H1 (cell line): ENCODE measurements around the gene SGCD. TPM values are rescaled to one million over a fixed set of nuclear protein-coding genes. Genes with fewer than 3 reads are reported as not detected.

Experiments
- CTCF ChIA-PET: fragments of 300-600 bp; sonication (Branson Sonifier 250); formaldehyde crosslinking; loops from one replicate; lab custom pipeline; 2021; ENCODE audit not compliant: partially characterized antibody; lab: Charles Lee
- POLR2A ChIA-PET: fragments of 300-600 bp; sonication (Branson Sonifier 250); formaldehyde crosslinking; loops from one replicate; lab custom pipeline; 2021; ENCODE audit warnings: inconsistent platforms; ENCODE audit not compliant: partially characterized antibody; lab: Charles Lee
- DNase-seq, 2 experiments: peaks; one replicate each; pipeline versions ENCODE4 v3.0.0 to v3.0.0-alpha.2; 2010 to 2022; ENCODE audit warnings: low spot score in 2 of 2, low read depth in 1 of 2, mixed read lengths in 1 of 2
- FAIRE-seq: peaks from 2 replicates; lab custom pipeline; 2011; peaks lifted over from hg19 to GRCh38; lab: Jason Lieb, UNC
- H2AFZ ChIP-seq: 2 replicates; pipeline ENCODE4 v1.8.1; 2012; ENCODE audit warnings: low read length, inconsistent platforms
- H2AK5ac ChIP-seq: 2 replicates; pipeline ENCODE4 v1.6.1; 2013; ENCODE audit warnings: low read depth, low read length
- H2BK120ac ChIP-seq: replicated peaks from 2 replicates; pipeline ENCODE3; 2013; ENCODE audit warnings: low read depth, low read length, inconsistent platforms
- H2BK12ac ChIP-seq: 2 replicates; pipeline ENCODE4 v1.6.1; 2013; ENCODE audit warnings: low read depth, low read length
- H2BK15ac ChIP-seq: 2 replicates; pipeline ENCODE4 v1.6.1; 2013; ENCODE audit warnings: low read length
- H2BK20ac ChIP-seq: 2 replicates; pipeline ENCODE4 v1.6.1; 2013; ENCODE audit warnings: low read length
- H2BK5ac ChIP-seq: 2 replicates; pipeline ENCODE4 v1.6.1; 2013; ENCODE audit warnings: low read depth, low read length
- H3K14ac ChIP-seq: 2 replicates; pipeline ENCODE4 v1.6.1; 2013; ENCODE audit warnings: inconsistent platforms; ENCODE audit not compliant: insufficient read length
- H3K18ac ChIP-seq: 2 replicates; pipeline ENCODE4 v1.6.1; 2013; ENCODE audit warnings: low read length; ENCODE audit errors: extremely low read depth
- H3K23ac ChIP-seq: 2 replicates; pipeline ENCODE4 v1.6.1; 2013; ENCODE audit warnings: inconsistent platforms; ENCODE audit not compliant: insufficient read length
- H3K23me2 ChIP-seq: 2 replicates; pipeline ENCODE4 v1.6.1; 2013; ENCODE audit warnings: low read depth, low read length
- H3K27ac ChIP-seq: 2 replicates; pipeline ENCODE4 v1.6.1; 2011; ENCODE audit warnings: low read depth, low read length, inconsistent platforms
- H3K27me3 ChIP-seq, 4 experiments: replicated peaks in 1 of 4; 1 replicate in 1 of 4; 2 replicates in 3 of 4; pipeline versions ENCODE4 v1.6.1 to v1.8.1; 2011 to 2013; ENCODE audit warnings: low read length in 3 of 4, mild to moderate bottlenecking in 3 of 4, inconsistent platforms in 2 of 4, mixed read lengths in 2 of 4, moderate library complexity in 1 of 4; ENCODE audit not compliant: control insufficient read depth in 3 of 4, insufficient read depth in 3 of 4; ENCODE audit errors: extremely low read depth in 1 of 4
- H3K36me3 ChIP-seq, 4 experiments: 2 replicates each; pipeline versions ENCODE4 v1.6.1 to v1.8.1; 2011 to 2013; ENCODE audit warnings: mild to moderate bottlenecking in 4 of 4, low read length in 3 of 4, moderate library complexity in 2 of 4, control low read depth in 1 of 4, inconsistent platforms in 1 of 4; ENCODE audit not compliant: insufficient read depth in 4 of 4, control insufficient read depth in 2 of 4
- H3K4ac ChIP-seq: replicated peaks from 2 replicates; pipeline ENCODE3; 2013; ENCODE audit warnings: low read length, low read depth, mixed read lengths, inconsistent platforms; ENCODE audit not compliant: insufficient read length
- H3K4me1 ChIP-seq, 4 experiments: replicated peaks in 1 of 4; 1 replicate in 1 of 4; 2 replicates in 3 of 4; pipeline versions ENCODE4 v1.6.1 to v1.8.1; 2011 to 2013; ENCODE audit warnings: low read length in 3 of 4, inconsistent platforms in 2 of 4, mixed read lengths in 1 of 4; ENCODE audit not compliant: insufficient read depth in 4 of 4, control insufficient read depth in 3 of 4
- H3K4me2 ChIP-seq, 2 experiments: 2 replicates each; pipeline versions ENCODE4 v1.6.1 to v1.8.1; 2011 to 2013; ENCODE audit warnings: low read depth in 2 of 2, low read length in 2 of 2, control low read depth in 1 of 2, inconsistent platforms in 1 of 2, mild to moderate bottlenecking in 1 of 2; ENCODE audit not compliant: insufficient read depth in 1 of 2
- H3K4me3 ChIP-seq, 4 experiments: fragments of 200-600, 300-600 bp in 1 of 4; sonication (generic), shearing (Covaris generic), sonication (Bioruptor Twin) in 1 of 4; 2 replicates each; pipeline versions ENCODE4 v1.5.1 to v1.8.1; 2011 to 2016; ENCODE audit warnings: low read length in 4 of 4, low read depth in 3 of 4, control low read depth in 2 of 4, inconsistent platforms in 2 of 4, mild to moderate bottlenecking in 2 of 4, mixed read lengths in 1 of 4, moderate library complexity in 1 of 4; ENCODE audit not compliant: insufficient read depth in 2 of 4; ENCODE audit errors: extremely low read depth in 1 of 4
- H3K56ac ChIP-seq: replicated peaks from 2 replicates; pipeline ENCODE3; 2013; ENCODE audit warnings: low read depth, mild to moderate bottlenecking, mixed read lengths, low read length, inconsistent platforms; ENCODE audit not compliant: insufficient read length
- H3K79me1 ChIP-seq: 2 replicates; pipeline ENCODE4 v1.6.1; 2013; ENCODE audit warnings: low read depth, low read length, control low read depth
- H3K79me2 ChIP-seq, 2 experiments: 2 replicates each; pipeline versions ENCODE4 v1.6.1 to v1.8.1; 2012 to 2013; ENCODE audit warnings: low read length in 2 of 2, mild to moderate bottlenecking in 2 of 2, inconsistent platforms in 1 of 2; ENCODE audit not compliant: insufficient read depth in 2 of 2, control insufficient read depth in 1 of 2
- H3K9ac ChIP-seq, 4 experiments: replicated peaks in 1 of 4; 1 replicate in 1 of 4; 2 replicates in 3 of 4; pipeline versions ENCODE4 v1.6.1 to v1.8.1; 2011 to 2013; ENCODE audit warnings: low read depth in 3 of 4, low read length in 3 of 4, control low read depth in 2 of 4, mild to moderate bottlenecking in 2 of 4, moderate library complexity in 2 of 4, inconsistent platforms in 1 of 4; ENCODE audit errors: extremely low read depth in 1 of 4
- H3K9me3 ChIP-seq, 2 experiments: 2 replicates each; pipeline versions ENCODE4 v1.6.1 to v1.8.1; 2012 to 2013; ENCODE audit warnings: mild to moderate bottlenecking in 2 of 2, moderate library complexity in 2 of 2, control low read depth in 1 of 2, inconsistent platforms in 1 of 2, low read depth in 1 of 2, low read length in 1 of 2, mixed read lengths in 1 of 2; ENCODE audit not compliant: insufficient read depth in 2 of 2
- H4K20me1 ChIP-seq, 2 experiments: replicated peaks in 1 of 2; 2 replicates each; pipeline versions ENCODE3 to v1.8.1; 2011 to 2013; ENCODE audit warnings: inconsistent platforms in 2 of 2, low read length in 2 of 2, mild to moderate bottlenecking in 1 of 2; ENCODE audit not compliant: insufficient read depth in 2 of 2, control insufficient read depth in 1 of 2
- H4K5ac ChIP-seq: 2 replicates; pipeline ENCODE4 v1.6.1; 2013; ENCODE audit warnings: low read length, low read depth, mixed read lengths, inconsistent platforms; ENCODE audit not compliant: insufficient read length
- H4K8ac ChIP-seq: 2 replicates; pipeline ENCODE4 v1.8.0; 2013; ENCODE audit warnings: mild to moderate bottlenecking, moderate library complexity, low read length, inconsistent platforms; ENCODE audit not compliant: insufficient read depth; ENCODE audit errors: extremely low read depth
- H4K91ac ChIP-seq: replicated peaks from 2 replicates; pipeline ENCODE3; 2013; ENCODE audit warnings: low read length, mixed read lengths, inconsistent platforms; ENCODE audit not compliant: insufficient read length
- BCL11A ChIP-seq, 2 experiments: IDR thresholded peaks; one replicate each; pipeline ENCODE4 v1.6.1; 2011; ENCODE audit warnings: low read depth in 2 of 2, low read length in 2 of 2, mild to moderate bottlenecking in 2 of 2
- CBX8 ChIP-seq: fragments of 300-800, 300-1000 bp; sonication (generic); IDR thresholded peaks from 2 replicates; pipeline ENCODE4 v1.7.1; 2016; ENCODE audit warnings: low read depth, low read length, borderline replicate concordance
- CHD1 ChIP-seq: IDR thresholded peaks from 2 replicates; pipeline ENCODE4 v1.6.1; 2012; ENCODE audit warnings: low read depth, low read length, improper control_type of control experiment
- CHD2 ChIP-seq: IDR thresholded peaks from 2 replicates; pipeline ENCODE4 v1.6.1; 2012; ENCODE audit warnings: low read length, improper control_type of control experiment
- CREB1 ChIP-seq: IDR thresholded peaks from 2 replicates; pipeline ENCODE4 v1.6.1; 2012; ENCODE audit warnings: inconsistent platforms
- KDM1A ChIP-seq: fragments of 200-600, 300-600 bp; sonication (generic); IDR thresholded peaks from 2 replicates; pipeline ENCODE4 v1.7.1; 2016; ENCODE audit warnings: mild to moderate bottlenecking, low read length, borderline replicate concordance
- RFX5 ChIP-seq: IDR thresholded peaks from 2 replicates; pipeline ENCODE4 v1.6.1; 2011; ENCODE audit warnings: low read depth, low read length, improper control_type of control experiment, borderline replicate concordance
- SIRT6 ChIP-seq: IDR thresholded peaks from one replicate; pipeline ENCODE4 v1.7.1; 2012; ENCODE audit warnings: low read length, inconsistent platforms
- SP4 ChIP-seq: IDR thresholded peaks from 2 replicates; pipeline ENCODE4 v1.6.1; 2012; ENCODE audit warnings: low read length, inconsistent platforms
- TAF1 ChIP-seq: IDR thresholded peaks from 2 replicates; pipeline ENCODE4 v1.6.1; 2011; ENCODE audit warnings: mild to moderate bottlenecking, low read depth, low read length
- WGBS, 2 experiments: shearing (Covaris generic) in 1 of 2; methylation state at CpG; one replicate each; pipeline versions ENCODE4 v1.1.6 to v1.1.7; 2013 to 2015; ENCODE audit warnings: low lambda C conversion rate in 2 of 2, mixed read lengths in 2 of 2, inconsistent platforms in 1 of 2, low coverage in 1 of 2, missing lambda C conversion rate in 1 of 2; ENCODE audit not compliant: insufficient replicate concordance in 2 of 2, insufficient coverage in 1 of 2, insufficient read length in 1 of 2; ENCODE audit errors: extremely low coverage in 1 of 2, missing lambda C conversion rate in 1 of 2; 5-methylcytosine and 5-hydroxymethylcytosine counted together
- polyA plus RNA-seq, 7 experiments: library from polyadenylated mRNA; depleted of rRNA in 3 of 7; stranded (reverse) in 5 of 7; unstranded in 2 of 7; fragments of >200 nt in 5 of 7; fragments of 200-250 nt in 2 of 7; gene quantifications; 1 replicate in 5 of 7; 2 replicates in 1 of 7; 4 replicates in 1 of 7; pipeline versions ENCODE4 v1.2.1 to v1.2.3, GENCODE V29; 2011 to 2013; ENCODE audit warnings: missing spikeins in 2 of 7, mixed read lengths in 2 of 7
- total RNA-seq: library from RNA; stranded (reverse); fragmentation: NEBNext Ultra II Directional; extraction: Animal tissue kit (Norgen Biotek cat#: 25700); gene quantifications from 2 replicates; pipeline ENCODE4 v1.2.1, GENCODE V29; 2021
- TF ChIP-seq, protein P1 (sequence below): IDR thresholded peaks from 2 replicates; pipeline ENCODE4 v1.6.1; 2012; ENCODE audit warnings: low read length, inconsistent platforms
- TF ChIP-seq, protein P2 (sequence below), 3 experiments: IDR thresholded peaks; 1 replicate in 2 of 3; 2 replicates in 1 of 3; pipeline versions ENCODE4 v1.5.1 to v1.6.1; 2011; ENCODE audit warnings: low read length in 3 of 3, mild to moderate bottlenecking in 3 of 3, inconsistent platforms in 2 of 3, low read depth in 1 of 3, moderate library complexity in 1 of 3; ENCODE audit not compliant: insufficient read depth in 1 of 3; ENCODE audit errors: control extremely low read depth in 1 of 3

SGCD gene
- total and polyA plus RNA-seq, 2 of the 8 experiments (the other 6 are each of a cell fraction or from before 2014, with no cell fraction given): 0.04 to 0.08 TPM

DNA sequence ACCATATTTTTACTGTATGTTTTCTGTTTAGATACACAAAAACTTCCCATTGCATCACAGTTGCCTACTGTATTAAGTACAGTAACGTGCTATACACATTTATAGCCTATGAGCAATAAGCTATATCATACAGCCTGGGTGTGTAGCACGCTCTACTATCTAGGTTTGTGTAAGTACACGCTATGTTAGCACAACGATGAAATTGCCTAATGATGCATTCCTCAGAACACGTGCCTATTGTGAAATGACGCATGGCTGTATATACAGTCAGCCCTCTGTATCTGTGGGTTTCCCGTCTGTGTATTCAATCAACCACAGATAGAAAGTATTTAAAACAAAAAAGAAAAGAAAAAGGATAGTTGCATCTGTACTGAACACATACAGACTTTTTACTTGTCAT, 64.2 kb downstream of the SGCD start:
- no peak overlapping the region for H3K27ac ChIP-seq
- H3K4me2 ChIP-seq: no peak overlapping the region
- DNase-seq: no peak
- TF ChIP-seq, protein P1, sequence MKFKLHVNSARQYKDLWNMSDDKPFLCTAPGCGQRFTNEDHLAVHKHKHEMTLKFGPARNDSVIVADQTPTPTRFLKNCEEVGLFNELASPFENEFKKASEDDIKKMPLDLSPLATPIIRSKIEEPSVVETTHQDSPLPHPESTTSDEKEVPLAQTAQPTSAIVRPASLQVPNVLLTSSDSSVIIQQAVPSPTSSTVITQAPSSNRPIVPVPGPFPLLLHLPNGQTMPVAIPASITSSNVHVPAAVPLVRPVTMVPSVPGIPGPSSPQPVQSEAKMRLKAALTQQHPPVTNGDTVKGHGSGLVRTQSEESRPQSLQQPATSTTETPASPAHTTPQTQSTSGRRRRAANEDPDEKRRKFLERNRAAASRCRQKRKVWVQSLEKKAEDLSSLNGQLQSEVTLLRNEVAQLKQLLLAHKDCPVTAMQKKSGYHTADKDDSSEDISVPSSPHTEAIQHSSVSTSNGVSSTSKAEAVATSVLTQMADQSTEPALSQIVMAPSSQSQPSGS: no peak
- no peak for TF ChIP-seq KDM1A
- TF ChIP-seq RFX5: no peak
- TF ChIP-seq, protein P2, sequence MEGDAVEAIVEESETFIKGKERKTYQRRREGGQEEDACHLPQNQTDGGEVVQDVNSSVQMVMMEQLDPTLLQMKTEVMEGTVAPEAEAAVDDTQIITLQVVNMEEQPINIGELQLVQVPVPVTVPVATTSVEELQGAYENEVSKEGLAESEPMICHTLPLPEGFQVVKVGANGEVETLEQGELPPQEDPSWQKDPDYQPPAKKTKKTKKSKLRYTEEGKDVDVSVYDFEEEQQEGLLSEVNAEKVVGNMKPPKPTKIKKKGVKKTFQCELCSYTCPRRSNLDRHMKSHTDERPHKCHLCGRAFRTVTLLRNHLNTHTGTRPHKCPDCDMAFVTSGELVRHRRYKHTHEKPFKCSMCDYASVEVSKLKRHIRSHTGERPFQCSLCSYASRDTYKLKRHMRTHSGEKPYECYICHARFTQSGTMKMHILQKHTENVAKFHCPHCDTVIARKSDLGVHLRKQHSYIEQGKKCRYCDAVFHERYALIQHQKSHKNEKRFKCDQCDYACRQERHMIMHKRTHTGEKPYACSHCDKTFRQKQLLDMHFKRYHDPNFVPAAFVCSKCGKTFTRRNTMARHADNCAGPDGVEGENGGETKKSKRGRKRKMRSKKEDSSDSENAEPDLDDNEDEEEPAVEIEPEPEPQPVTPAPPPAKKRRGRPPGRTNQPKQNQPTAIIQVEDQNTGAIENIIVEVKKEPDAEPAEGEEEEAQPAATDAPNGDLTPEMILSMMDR (IDR thresholded peaks at IDR 0.05; ENCODE audit: control extremely low read depth in 1 of 3, insufficient read depth in 1 of 3, low read depth in 1 of 3, low read length in 3 of 3): no peak
- no peak for TF ChIP-seq SP4
- TF ChIP-seq TAF1: no peak
- TF ChIP-seq CHD1: no peak
- no peak for TF ChIP-seq SIRT6
- TF ChIP-seq BCL11A (IDR thresholded peaks at IDR 0.05; ENCODE audit: low read depth in 2 of 2, low read length in 2 of 2): no peak
- no peak for TF ChIP-seq CREB1
- no peak for TF ChIP-seq CHD2
- TF ChIP-seq CBX8: no peak

More for the DNA sequence above, 64.2 kb downstream of the SGCD start:
- no peak overlapping the region for H2BK5ac ChIP-seq
- H3K14ac ChIP-seq: no peak overlapping the region
- POLR2A ChIA-PET: no interaction called here
- FAIRE-seq: no peak
- H3K4me1 ChIP-seq: no peaks in the 10 kb centered on the region
- no peak overlapping the region for H3K4ac ChIP-seq
- no peak overlapping the region for H3K18ac ChIP-seq
- no peak overlapping the region for H3K23ac ChIP-seq
- no peak overlapping the region for H2BK12ac ChIP-seq
- no peak overlapping the region for H2AFZ ChIP-seq
- no peak overlapping the region for H3K9ac ChIP-seq
- H3K9me3 ChIP-seq: no peaks in the 10 kb centered on the region
- H4K91ac ChIP-seq: no peak overlapping the region
- no peaks in the 10 kb centered on the region for H3K23me2 ChIP-seq
- no peaks in the 10 kb centered on the region for H4K20me1 ChIP-seq
- H3K79me2 ChIP-seq: no peaks in the 10 kb centered on the region
- no peak overlapping the region for H2BK20ac ChIP-seq
- CTCF ChIA-PET: no interaction called here
- H3K56ac ChIP-seq: no peak overlapping the region
- H4K5ac ChIP-seq: no peak overlapping the region
- no peaks in the 10 kb centered on the region for H3K36me3 ChIP-seq
- H2AK5ac ChIP-seq: no peak overlapping the region
- no peak overlapping the region for H3K4me3 ChIP-seq
- no peaks in the 10 kb centered on the region for H3K27me3 ChIP-seq
- H2BK15ac ChIP-seq: no peak overlapping the region
- H2BK120ac ChIP-seq: no peak overlapping the region
- WGBS, 2 experiments: 95% methylated on average over 7 of the region's 7 CpGs; no CpG with 5 or more reads in 1 of the 2 experiments
- no peak overlapping the region for H4K8ac ChIP-seq
- no peaks in the 10 kb centered on the region for H3K79me1 ChIP-seq
